HL-60 (cell line): ENCODE data around the gene IQGAP2.

Experiments used
- DNase-seq, 2 experiments: peaks; one replicate each; pipeline ENCODE4 v3.0.0-alpha.2; 2010 to 2020; ENCODE audit warnings: low read depth in 1 of 2, low spot score in 1 of 2
- H3K27ac ChIP-seq: fragments of 250-450 bp; sonication (Bioruptor Pico); replicated peaks from 2 replicates; pipeline ENCODE4 v1.5.1; 2020; ENCODE audit warnings: mild to moderate bottlenecking, moderate library complexity
- H3K27me3 ChIP-seq: fragments of 250-450 bp; sonication (Bioruptor Pico); 2 replicates; pipeline ENCODE4 v1.5.1; 2021; ENCODE audit warnings: mild to moderate bottlenecking, moderate library complexity; ENCODE audit not compliant: insufficient read depth, poor library complexity, severe bottlenecking
- H3K4me3 ChIP-seq: replicated peaks from 2 replicates; pipeline ENCODE4 v1.5.1; 2011; ENCODE audit warnings: mild to moderate bottlenecking, control low read depth, low read length; ENCODE audit not compliant: insufficient read depth
- GABPA ChIP-seq: IDR thresholded peaks from 2 replicates; pipeline ENCODE4 v1.6.1; 2012; ENCODE audit warnings: low read depth
- POLR2AphosphoS5 ChIP-seq: IDR thresholded peaks from 2 replicates; pipeline ENCODE4 v1.6.1; 2012; ENCODE audit warnings: low read depth
- SPI1 ChIP-seq: IDR thresholded peaks from 2 replicates; pipeline ENCODE4 v1.6.1; 2012; ENCODE audit warnings: low read depth, mild to moderate bottlenecking, borderline replicate concordance
- TF ChIP-seq, protein P1 (sequence below): IDR thresholded peaks from one replicate; pipeline ENCODE4 v1.5.1; 2011; ENCODE audit warnings: low read length, control low read depth, inconsistent platforms; ENCODE audit not compliant: insufficient read depth
- TF ChIP-seq, protein P2 (sequence below): IDR thresholded peaks from 2 replicates; pipeline ENCODE4 v1.6.1; 2012; ENCODE audit warnings: low read depth; ENCODE audit not compliant: insufficient replicate concordance

IQGAP2 gene

DNA sequence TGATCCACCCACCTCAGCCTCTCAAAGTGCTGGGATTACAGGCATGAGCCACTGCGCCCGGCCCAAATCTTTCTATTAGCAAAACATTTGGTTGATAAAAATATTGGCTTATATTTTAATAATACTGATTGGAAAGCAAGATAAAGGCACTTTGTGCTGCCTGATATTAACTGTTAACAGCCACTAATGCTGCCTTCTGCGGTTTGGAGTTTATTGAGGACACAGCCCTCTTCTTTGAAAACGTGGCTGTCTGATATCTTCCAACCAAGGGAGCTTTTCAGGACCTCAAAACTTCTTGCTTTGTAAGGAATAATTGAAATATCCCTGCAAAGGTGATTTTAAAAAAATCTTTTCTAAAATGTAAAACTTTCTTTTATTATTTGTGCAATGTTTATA, 94.0 kb downstream of the IQGAP2 start:
- TF ChIP-seq, protein P1, sequence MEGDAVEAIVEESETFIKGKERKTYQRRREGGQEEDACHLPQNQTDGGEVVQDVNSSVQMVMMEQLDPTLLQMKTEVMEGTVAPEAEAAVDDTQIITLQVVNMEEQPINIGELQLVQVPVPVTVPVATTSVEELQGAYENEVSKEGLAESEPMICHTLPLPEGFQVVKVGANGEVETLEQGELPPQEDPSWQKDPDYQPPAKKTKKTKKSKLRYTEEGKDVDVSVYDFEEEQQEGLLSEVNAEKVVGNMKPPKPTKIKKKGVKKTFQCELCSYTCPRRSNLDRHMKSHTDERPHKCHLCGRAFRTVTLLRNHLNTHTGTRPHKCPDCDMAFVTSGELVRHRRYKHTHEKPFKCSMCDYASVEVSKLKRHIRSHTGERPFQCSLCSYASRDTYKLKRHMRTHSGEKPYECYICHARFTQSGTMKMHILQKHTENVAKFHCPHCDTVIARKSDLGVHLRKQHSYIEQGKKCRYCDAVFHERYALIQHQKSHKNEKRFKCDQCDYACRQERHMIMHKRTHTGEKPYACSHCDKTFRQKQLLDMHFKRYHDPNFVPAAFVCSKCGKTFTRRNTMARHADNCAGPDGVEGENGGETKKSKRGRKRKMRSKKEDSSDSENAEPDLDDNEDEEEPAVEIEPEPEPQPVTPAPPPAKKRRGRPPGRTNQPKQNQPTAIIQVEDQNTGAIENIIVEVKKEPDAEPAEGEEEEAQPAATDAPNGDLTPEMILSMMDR = no peak
- TF ChIP-seq GABPA = no peak
- TF ChIP-seq POLR2AphosphoS5 = no peak
- TF ChIP-seq, protein P2, sequence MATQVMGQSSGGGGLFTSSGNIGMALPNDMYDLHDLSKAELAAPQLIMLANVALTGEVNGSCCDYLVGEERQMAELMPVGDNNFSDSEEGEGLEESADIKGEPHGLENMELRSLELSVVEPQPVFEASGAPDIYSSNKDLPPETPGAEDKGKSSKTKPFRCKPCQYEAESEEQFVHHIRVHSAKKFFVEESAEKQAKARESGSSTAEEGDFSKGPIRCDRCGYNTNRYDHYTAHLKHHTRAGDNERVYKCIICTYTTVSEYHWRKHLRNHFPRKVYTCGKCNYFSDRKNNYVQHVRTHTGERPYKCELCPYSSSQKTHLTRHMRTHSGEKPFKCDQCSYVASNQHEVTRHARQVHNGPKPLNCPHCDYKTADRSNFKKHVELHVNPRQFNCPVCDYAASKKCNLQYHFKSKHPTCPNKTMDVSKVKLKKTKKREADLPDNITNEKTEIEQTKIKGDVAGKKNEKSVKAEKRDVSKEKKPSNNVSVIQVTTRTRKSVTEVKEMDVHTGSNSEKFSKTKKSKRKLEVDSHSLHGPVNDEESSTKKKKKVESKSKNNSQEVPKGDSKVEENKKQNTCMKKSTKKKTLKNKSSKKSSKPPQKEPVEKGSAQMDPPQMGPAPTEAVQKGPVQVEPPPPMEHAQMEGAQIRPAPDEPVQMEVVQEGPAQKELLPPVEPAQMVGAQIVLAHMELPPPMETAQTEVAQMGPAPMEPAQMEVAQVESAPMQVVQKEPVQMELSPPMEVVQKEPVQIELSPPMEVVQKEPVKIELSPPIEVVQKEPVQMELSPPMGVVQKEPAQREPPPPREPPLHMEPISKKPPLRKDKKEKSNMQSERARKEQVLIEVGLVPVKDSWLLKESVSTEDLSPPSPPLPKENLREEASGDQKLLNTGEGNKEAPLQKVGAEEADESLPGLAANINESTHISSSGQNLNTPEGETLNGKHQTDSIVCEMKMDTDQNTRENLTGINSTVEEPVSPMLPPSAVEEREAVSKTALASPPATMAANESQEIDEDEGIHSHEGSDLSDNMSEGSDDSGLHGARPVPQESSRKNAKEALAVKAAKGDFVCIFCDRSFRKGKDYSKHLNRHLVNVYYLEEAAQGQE = no peak
- no peak for TF ChIP-seq SPI1
- H3K27me3 ChIP-seq = no peaks in the 10 kb centered on the region
- H3K27ac ChIP-seq = no peak overlapping the region
- DNase-seq = no peak
- H3K4me3 ChIP-seq = no peak overlapping the region

GRCh38 chr5:76497986-76498717, 95.1 kb downstream of the IQGAP2 start:
- Histone ChIP-seq H3K27ac (no peak overlapping the region), H3K27me3 (no peaks in the 10 kb centered on the region)
- TF ChIP-seq, protein P1 = no peak

GRCh38 chr5:76499507-76500161, 96.5 kb downstream of the IQGAP2 start:
- H3K27ac ChIP-seq = no peak overlapping the region
- H3K27me3 ChIP-seq = no peaks in the 10 kb centered on the region
- TF ChIP-seq GABPA (no peak), SPI1 (no peak), POLR2AphosphoS5 (no peak)
- TF ChIP-seq, protein P1 = no peak
- TF ChIP-seq, protein P2 = no peak
- DNase-seq = no peak
- no peak overlapping the region for H3K4me3 ChIP-seq

More at GRCh38 chr5:76497986-76498717, 95.1 kb downstream of the IQGAP2 start:
- DNase-seq = no peak
- H3K4me3 ChIP-seq = no peak overlapping the region
